Measurements from ENCODE around the gene GALNT14.

Gene GALNT14

DNA sequence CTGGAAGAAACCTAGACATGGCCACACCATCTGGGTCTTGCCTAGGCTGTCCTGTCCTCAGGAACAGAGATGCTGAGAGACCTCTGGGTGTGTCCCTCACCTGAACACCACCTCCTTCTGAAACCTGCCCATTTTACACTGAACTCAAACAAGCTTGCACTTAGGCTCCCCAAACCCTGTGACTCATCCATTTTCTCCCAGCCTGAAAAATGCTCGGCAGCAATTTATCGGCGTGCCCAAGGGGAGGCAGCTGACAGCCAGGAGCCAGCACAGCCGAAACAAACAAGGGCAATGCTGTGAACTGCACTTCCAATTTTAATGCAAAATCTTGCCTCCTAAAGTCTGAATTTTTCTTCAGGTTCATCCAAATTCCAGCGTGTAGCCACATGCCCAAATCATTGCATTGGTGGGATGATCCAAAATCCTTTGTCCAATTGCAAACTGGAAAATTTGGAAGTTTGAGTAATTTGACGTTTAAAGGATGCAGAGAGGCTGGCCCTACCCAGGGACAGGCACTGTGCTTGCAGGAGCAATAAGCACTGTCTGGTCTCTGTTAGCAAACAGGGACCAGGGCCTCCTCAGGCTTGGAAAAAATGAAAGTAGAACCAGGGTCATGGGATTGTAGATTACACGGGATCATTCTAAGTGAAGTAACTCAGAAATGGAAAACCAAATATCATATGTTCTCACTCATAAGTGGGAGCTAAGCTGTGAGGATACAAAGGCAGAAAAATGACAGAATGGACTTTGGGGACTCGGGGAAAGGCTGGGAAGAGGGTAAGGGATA, 67.7 kb downstream of the GALNT14 start:
- Mint-ChIP-seq H3K27ac (no peak overlapping the region), H3K9me3 (no peaks in the 10 kb centered on the region), H3K4me3 (no peak overlapping the region), H3K36me3 (ENCODE audit: low read depth) (no peaks in the 10 kb centered on the region), H3K4me1 (ENCODE audit: low read depth) (peaks cover 11% of the 10 kb centered on the region), H3K27me3 (no peaks in the 10 kb centered on the region)
- intact Hi-C loops (cut with micrococcal nuclease): no loop called here

DNA sequence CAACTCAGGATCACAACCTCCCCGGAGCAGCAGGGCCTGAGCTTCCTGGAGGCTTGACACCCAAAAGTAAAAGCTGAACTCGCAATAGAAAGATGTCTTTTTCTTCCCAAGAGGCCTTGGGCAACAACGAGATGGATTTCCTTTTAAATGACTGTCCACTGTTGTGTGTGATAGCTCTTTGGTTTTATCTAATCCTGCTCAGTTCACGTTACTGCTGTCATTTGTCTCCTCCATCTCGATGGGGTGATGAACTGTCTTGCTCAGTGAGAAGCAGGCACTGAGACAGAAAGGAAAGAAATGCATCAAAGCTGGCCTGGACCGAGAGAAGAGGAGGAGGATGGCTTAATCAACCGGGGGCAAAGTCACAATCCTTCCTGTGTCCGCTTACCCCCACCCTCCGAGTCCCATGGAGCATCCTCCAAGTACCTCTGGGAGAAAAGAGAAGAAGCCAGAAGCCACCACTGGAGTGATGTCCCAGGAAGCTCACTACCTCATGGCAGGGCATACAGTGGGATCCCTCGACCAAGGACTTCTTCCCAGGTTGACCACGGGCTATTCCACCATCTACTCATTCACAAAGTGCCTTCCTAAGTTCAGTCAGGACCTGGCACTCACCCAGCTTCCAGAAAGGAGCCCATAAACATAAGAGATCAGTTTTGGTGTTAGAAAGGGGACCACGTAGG, 68.5 kb downstream of the GALNT14 start:
- intact Hi-C loops (cut with micrococcal nuclease): no loop called here
- Mint-ChIP-seq H3K27ac (no peak overlapping the region), H3K27me3 (no peaks in the 10 kb centered on the region), H3K4me3 (no peak overlapping the region), H3K36me3 (ENCODE audit: low read depth) (no peaks in the 10 kb centered on the region), H3K9me3 (no peaks in the 10 kb centered on the region), H3K4me1 (ENCODE audit: low read depth) (peaks cover 11% of the 10 kb centered on the region)

DNA sequence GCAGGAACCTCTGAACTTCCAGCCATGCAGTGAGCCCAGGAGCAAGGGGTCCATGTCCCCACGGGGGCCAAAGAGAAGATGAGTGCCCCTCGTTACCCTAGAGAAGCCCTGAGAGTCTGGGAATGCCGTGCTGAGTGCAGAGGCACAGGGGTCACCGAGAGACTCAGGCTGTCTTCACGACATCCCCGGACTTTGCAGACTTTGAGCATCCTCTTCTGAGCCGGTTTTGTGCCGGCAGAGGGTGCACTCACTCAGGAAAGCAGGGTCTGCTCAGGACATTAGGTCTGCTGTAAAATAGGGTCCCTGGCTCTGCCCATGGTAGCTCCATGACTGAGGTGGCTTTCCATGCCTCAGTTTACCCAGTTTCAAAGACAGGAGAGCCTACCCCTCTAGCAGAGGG, 71.0 kb downstream of the GALNT14 start:
- Mint-ChIP-seq H3K36me3 (ENCODE audit: low read depth) (no peaks in the 10 kb centered on the region), H3K27me3 (no peaks in the 10 kb centered on the region), H3K9me3 (no peaks in the 10 kb centered on the region), H3K4me1 (ENCODE audit: low read depth) (peaks cover 8% of the 10 kb centered on the region), H3K27ac (no peak overlapping the region), H3K4me3 (no peak overlapping the region)
- intact Hi-C loops (cut with micrococcal nuclease): no loop called here

DNA sequence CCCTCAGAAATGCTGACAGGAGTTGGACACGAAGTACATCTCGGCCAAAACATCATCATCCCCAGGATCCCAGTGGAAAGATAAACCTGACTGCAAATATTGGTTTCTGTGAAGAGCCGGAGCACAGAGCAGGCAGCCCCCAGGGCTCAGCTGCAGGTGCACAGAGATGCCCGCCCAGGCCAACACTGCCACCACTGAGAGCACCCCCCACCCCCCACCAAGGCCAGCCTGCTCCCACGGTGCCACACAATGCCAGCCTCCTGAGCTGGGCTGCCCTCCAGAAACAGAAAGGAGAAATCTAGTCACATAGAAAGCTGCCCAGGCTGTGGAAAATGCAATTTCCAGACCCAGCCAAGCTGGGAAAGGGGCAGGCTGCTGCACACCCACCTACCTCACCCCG, 71.7 kb downstream of the GALNT14 start:
- Mint-ChIP-seq H3K4me1 (ENCODE audit: low read depth) (peaks cover under 1% of the 10 kb centered on the region), H3K27me3 (no peaks in the 10 kb centered on the region), H3K4me3 (no peak overlapping the region), H3K9me3 (no peaks in the 10 kb centered on the region), H3K36me3 (ENCODE audit: low read depth) (no peaks in the 10 kb centered on the region), H3K27ac (no peak overlapping the region)
- intact Hi-C loops (cut with micrococcal nuclease): no loop called here

DNA sequence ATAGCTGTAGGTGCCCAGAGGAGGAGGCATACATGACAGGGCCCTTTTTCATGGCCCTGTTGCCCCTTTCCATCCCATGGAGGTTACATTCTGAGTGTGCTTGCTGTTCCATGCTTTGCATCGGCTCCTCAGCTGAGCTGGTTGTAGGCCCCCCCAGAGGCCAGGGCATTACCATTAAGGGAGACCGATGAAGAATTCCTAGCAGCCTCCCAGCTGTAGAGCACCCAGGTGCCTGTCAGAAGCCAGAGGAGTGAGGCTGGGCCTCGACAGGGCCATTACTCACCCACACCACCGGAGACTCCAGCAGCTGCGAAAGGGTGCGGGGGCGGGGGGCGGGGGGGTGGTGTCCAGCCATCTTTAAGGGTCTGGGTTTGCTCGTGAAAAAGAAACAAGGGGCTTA, 72.2 kb downstream of the GALNT14 start:
- H3K4me1 Mint-ChIP-seq (ENCODE audit: low read depth): no peaks in the 10 kb centered on the region

DNA sequence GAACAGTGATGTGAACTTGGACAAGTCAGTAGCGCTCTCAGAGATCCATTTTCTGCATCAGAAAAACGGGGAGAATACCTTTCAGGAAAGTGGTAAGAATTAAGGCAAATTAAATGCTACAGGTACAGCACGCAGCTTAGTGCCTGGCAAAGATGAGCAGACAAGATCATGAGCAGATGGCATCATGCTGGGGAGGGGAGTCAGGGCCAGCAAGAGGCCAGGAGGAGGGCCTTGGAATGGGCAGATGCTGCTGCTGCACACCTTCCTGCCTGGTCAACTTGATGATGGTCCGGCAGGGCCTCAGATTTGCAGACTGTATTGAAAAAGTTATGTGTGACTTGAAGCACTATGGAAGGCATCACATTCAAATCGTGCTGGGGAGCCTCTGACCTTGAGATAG, 72.9 kb downstream of the GALNT14 start:
- no peaks in the 10 kb centered on the region for H3K27me3 Mint-ChIP-seq
- H3K36me3 Mint-ChIP-seq (ENCODE audit: low read depth): no peaks in the 10 kb centered on the region
- no peaks in the 10 kb centered on the region for H3K9me3 Mint-ChIP-seq
- no peak overlapping the region for H3K27ac Mint-ChIP-seq
- H3K4me1 Mint-ChIP-seq (ENCODE audit: low read depth): no peaks in the 10 kb centered on the region
- H3K4me3 Mint-ChIP-seq: no peak overlapping the region
- intact Hi-C loops (cut with micrococcal nuclease): no loop called here

More for the DNA sequence above, 72.2 kb downstream of the GALNT14 start:
- H3K27ac Mint-ChIP-seq: no peak overlapping the region
- H3K27me3 Mint-ChIP-seq: no peaks in the 10 kb centered on the region
- intact Hi-C loops (cut with micrococcal nuclease): no loop called here
- H3K36me3 Mint-ChIP-seq (ENCODE audit: low read depth): no peaks in the 10 kb centered on the region
- no peaks in the 10 kb centered on the region for H3K9me3 Mint-ChIP-seq
- H3K4me3 Mint-ChIP-seq: no peak overlapping the region

DNA sequence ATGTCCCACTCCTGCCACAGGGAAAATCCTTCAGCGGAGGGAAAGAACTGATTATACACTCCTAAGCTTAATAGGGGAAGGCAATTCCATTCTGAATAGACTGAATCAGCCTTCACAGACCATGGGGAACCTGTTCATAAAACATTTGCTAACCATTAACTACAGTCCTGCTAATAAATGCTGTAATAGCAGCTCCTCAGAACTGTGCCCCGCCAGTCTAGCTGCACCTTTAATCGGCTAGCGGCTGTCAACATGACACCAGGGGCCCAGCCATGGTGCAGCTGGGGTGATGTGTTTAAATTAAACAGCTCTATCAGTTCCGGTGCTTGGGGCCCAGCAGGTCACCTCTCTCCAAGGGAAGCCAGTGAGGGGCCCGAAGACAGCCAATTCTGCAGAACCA, 77.8 kb downstream of the GALNT14 start:
- Mint-ChIP-seq H3K27ac (no peak overlapping the region), H3K4me1 (ENCODE audit: low read depth) (no peaks in the 10 kb centered on the region), H3K9me3 (no peaks in the 10 kb centered on the region), H3K4me3 (no peak overlapping the region), H3K27me3 (no peaks in the 10 kb centered on the region), H3K36me3 (ENCODE audit: low read depth) (no peaks in the 10 kb centered on the region)
- intact Hi-C loops (cut with micrococcal nuclease): no loop called here

DNA sequence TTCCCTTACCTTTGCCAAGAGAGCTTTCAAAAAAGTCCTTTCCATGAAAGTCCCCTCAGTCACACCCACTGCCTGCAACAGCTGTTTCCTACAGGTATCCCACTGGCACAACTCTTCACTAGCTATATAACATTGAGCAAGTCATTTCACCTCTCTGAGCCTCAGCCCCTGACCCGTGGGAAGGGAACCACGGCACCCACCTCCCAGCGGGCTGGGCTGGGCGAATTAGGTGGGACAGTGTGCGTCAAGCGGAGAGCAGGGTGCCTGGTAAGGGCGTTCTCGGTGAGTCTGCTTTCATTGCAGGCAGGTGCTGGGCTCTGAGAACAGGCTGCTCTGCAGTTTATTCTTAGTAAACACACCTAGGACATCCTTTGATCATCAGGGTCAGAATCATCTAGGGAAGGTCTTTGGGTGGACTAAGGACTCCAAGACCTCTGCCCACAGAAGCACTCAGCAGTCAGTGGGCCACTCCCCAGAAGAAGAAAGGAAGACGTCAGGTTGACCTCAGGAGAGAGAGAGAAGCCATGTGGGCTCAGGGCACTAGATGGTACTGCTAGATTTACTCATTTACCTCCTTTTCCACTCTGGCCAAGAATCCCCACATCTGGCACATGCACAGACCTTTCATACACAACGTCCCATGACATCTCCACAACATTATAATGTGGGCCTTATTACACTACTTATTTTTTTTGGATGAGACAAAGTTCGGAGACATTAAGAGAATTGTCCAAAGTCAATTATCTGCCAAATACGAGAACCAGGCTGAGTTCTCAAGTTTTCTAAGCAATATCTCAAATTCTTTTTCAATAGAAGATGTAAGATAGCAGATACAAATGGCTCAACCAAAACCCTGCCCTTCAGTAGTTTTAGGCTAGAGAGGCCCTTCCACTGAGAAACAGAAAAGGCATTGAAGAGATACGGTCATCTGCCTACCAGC, 79.9 kb downstream of the GALNT14 start:
- Mint-ChIP-seq H3K4me3 (no peak overlapping the region), H3K4me1 (ENCODE audit: low read depth) (peaks cover 9% of the 10 kb centered on the region), H3K36me3 (ENCODE audit: low read depth) (no peaks in the 10 kb centered on the region), H3K27me3 (peaks cover 2% of the 10 kb centered on the region), H3K27ac (no peak overlapping the region), H3K9me3 (no peaks in the 10 kb centered on the region)
- intact Hi-C loops (cut with micrococcal nuclease): no loop called here

DNA sequence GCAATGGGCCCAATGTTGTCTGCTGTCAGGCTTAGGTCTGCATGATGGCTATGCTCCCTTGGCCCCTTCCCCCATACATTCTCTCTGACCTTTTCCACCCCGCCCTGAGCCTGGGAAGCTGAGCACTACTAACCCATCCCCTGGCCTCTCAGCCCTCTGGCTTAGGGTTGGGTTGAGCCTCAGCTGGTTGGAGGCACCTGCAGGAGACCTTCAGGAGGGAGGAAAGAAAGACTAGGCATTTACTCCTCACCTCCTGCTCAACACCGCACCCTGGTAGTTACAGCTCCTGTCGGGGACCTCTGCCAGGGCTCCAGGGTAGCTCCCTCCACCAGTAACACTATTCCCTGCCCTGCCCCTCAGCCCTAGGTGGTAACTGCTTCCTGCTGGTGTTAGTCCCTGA, 80.5 kb downstream of the GALNT14 start:
- no peak overlapping the region for H3K4me3 Mint-ChIP-seq
- no peaks in the 10 kb centered on the region for H3K9me3 Mint-ChIP-seq
- peaks cover 2% of the 10 kb centered on the region for H3K27me3 Mint-ChIP-seq
- H3K4me1 Mint-ChIP-seq (ENCODE audit: low read depth): peaks cover 9% of the 10 kb centered on the region
- H3K36me3 Mint-ChIP-seq (ENCODE audit: low read depth): no peaks in the 10 kb centered on the region
- intact Hi-C loops (cut with micrococcal nuclease): no loop called here
- H3K27ac Mint-ChIP-seq: no peak overlapping the region

DNA sequence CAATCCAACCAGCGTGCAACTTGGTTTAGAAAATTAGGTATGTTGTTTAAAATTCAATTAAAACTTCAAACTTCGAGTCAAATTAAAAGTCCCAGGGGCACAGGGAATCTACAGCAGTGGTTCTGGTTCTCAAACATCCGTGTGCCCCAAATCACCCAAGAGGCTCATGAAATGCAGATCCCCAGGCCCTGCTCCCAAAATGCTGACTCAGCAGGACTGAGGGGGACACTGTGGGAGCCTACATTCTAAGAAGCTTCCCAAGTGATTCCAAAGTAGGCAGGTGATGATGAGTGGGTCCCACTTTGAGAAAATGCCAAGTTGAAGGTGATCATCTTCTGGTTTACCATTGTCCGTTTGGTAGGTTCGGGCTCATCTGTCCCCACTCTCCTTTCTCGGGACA, 82.3 kb downstream of the GALNT14 start:
- H3K36me3 Mint-ChIP-seq (ENCODE audit: low read depth): no peaks in the 10 kb centered on the region
- H3K27me3 Mint-ChIP-seq: peaks cover 4% of the 10 kb centered on the region
- no peak overlapping the region for H3K27ac Mint-ChIP-seq
- intact Hi-C loops (cut with micrococcal nuclease): no loop called here
- peaks cover 26% of the 10 kb centered on the region for H3K4me1 Mint-ChIP-seq (ENCODE audit: low read depth)
- no peak overlapping the region for H3K4me3 Mint-ChIP-seq
- H3K9me3 Mint-ChIP-seq: no peaks in the 10 kb centered on the region

DNA sequence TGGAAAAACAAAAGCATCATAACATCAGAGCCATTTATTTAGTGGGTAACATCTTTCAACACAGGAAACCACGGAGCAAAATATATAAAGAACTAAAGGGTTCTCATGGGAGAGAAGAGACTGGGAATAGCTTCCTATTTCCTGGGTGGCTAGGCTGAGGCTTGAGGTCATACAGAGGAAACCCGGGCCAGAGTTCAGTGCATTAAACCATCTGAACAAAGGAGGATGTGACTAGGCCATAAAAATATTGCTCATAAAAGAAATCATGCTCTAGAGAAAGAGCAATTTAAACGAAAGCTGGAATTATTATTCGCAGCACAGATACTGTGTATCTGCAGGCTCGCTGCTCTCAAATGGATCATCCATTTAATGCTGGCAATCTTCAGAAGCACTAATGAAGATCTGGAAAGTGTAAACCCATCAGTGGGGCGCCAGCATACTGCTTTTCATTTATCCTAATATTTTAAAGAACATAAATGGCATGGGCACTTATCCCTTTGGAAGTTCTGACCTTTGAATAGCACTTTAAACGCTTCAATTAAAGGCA, 83.3 kb downstream of the GALNT14 start:
- Mint-ChIP-seq H3K36me3 (ENCODE audit: low read depth) (no peaks in the 10 kb centered on the region), H3K4me3 (no peak overlapping the region), H3K27ac (no peak overlapping the region), H3K27me3 (peaks cover 4% of the 10 kb centered on the region), H3K4me1 (ENCODE audit: low read depth) (peaks cover 34% of the 10 kb centered on the region), H3K9me3 (no peaks in the 10 kb centered on the region)
- intact Hi-C loops (cut with micrococcal nuclease): no loop called here

DNA sequence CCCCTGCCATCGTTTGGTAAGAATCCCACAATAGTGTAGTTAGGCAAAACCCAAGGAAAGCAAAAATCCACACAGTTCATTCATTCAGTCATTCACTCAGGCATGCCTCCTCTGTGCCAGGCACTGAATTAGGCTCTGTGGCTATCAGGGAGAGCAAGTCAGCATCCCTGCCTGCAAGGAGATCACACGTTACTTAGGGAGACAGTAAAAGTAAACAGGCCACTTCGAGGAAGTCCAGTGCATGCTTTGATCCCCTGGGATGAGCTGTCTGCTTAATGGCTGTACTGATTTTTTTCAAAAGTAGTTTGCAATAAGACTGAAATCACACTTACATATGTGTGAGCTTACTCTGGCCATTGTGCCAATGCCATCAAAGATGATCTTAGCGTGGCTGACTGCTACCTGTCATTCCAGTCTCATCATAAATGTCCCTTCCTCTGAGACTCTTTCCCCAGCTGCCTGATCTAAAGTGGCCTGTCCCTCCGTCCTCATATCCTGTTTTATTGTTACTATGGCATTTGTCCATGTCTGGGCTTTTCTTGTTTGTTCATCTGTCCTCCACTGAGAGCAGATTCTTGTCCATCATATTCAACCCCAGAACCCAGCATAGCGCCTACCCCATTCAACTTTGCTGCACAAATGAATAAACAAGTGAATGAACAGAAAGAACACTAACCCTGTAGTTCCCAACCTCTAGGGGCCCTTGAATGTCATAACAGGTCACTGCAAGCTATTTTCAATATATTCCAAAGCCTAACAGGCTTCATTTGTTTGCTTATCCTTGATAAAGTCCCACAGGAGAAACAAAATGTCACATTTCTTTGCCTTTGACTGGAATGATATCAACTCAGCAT, 84.1 kb downstream of the GALNT14 start:
- H3K36me3 Mint-ChIP-seq (ENCODE audit: low read depth): no peaks in the 10 kb centered on the region
- no peak overlapping the region for H3K27ac Mint-ChIP-seq
- H3K4me1 Mint-ChIP-seq (ENCODE audit: low read depth): peaks cover 39% of the 10 kb centered on the region
- H3K27me3 Mint-ChIP-seq: peaks cover 4% of the 10 kb centered on the region
- no peak overlapping the region for H3K4me3 Mint-ChIP-seq
- intact Hi-C loops (cut with micrococcal nuclease): no loop called here
- no peaks in the 10 kb centered on the region for H3K9me3 Mint-ChIP-seq

DNA sequence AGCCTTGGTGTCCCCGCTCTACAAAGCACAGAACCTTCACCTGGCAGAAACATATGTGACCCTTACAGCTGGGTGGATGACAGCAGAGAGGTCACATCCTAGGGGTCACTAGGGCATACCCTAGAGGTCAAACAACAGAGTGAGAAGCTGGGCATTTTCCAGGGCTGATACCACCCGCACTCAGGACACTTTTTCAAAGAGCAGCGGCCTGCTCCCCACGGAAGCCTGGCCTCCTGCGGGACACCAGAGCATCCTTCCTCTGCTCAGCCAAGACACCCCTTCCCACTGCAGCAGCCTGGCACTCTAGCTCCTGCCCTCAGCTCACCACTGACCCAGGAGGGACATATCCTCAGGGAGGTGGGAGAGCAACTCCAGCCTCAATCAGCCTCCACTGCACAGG, 86.0 kb downstream of the GALNT14 start:
- H3K4me3 Mint-ChIP-seq: no peak overlapping the region
- no peaks in the 10 kb centered on the region for H3K9me3 Mint-ChIP-seq
- peak overlapping the region; percentile 49 for H3K27ac Mint-ChIP-seq
- intact Hi-C loops (cut with micrococcal nuclease): no loop called here
- H3K36me3 Mint-ChIP-seq (ENCODE audit: low read depth): no peaks in the 10 kb centered on the region
- peaks cover 39% of the 10 kb centered on the region for H3K4me1 Mint-ChIP-seq (ENCODE audit: low read depth)
- peaks cover 7% of the 10 kb centered on the region for H3K27me3 Mint-ChIP-seq

All from dendritic cell treated with granulocyte-macrophage colony-stimulating factor and Interleukin-4, amounts not matched to agents 40 ng/mL and 50 ng/mL, for 4 days (primary cell).